HG02610 (cell line): ENCODE results near the gene IPO11.
"Not testable (repeated sequence)": the region's sequence is repeated elsewhere in the genome, so short reads cannot be mapped to it uniquely, and the experiment has no call there.

Experiments
- ATAC-seq: cut with Tn5 transposase; IDR thresholded peaks from one replicate; pipeline ENCODE4 v1.9.1; 2021; ENCODE audit warnings: mild to moderate bottlenecking, moderate library complexity; ENCODE audit not compliant: unreplicated experiment

The IPO11 gene

DNA sequence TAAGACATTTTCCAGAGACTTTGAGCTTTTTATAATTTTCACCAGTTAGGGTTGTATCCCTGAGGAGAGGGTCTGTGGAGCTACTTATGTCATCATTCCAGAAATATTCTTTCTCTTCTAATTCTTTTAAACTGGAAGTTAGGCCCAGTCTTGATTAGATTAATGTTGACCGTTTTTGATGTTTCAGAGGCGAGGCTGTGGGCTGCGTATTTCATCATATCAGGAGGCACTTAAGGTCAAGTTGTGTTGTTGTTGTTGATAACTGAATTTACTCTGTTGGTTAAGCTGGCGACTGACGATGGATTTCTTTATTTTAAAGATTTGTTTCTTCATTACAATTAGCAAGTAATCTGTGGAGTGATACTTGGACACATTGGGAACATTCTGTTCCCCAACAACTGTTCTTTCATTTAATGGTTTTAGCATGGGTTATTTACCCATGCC is 20.1 kb downstream of the IPO11 start:
- no peak for ATAC-seq

DNA sequence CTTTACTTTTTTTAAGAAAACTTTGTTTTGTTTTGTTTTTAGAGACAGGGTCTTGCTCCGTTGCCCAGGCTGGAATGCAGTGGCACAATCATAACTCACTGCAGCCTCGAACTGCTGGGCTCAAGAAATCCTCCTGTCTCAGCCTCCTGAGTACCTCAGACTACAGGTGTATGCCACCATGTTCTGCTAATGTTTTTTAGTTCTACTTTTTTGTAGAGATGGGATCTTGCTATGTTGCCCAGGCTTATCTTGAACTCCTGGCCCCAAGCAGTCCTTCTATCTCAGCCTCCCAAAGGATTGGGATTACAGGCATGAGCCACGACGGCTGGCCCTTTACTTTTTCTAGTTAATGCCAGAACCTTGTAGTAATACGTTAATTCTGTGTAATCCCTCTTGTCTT is 36.0 kb downstream of the IPO11 start:
- no peak for ATAC-seq

DNA sequence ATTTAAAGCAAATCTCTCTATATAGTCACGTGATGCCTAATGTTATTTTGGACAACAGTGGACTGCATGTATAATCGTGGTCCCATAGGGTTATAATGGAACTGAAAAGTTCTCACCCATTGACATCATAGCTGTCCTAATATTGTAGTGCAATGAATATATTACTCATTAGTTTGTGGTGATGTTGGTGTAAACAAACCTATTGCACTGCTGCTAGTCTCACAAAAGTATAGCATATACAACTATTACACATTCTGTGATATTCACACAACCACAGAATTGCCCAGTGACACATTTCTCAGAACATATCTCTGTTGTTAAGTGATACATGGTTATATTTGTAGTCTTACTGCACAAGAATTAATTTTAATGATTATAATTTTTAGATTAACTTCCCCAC is 37.7 kb downstream of the IPO11 start:
- ATAC-seq: no peak

DNA sequence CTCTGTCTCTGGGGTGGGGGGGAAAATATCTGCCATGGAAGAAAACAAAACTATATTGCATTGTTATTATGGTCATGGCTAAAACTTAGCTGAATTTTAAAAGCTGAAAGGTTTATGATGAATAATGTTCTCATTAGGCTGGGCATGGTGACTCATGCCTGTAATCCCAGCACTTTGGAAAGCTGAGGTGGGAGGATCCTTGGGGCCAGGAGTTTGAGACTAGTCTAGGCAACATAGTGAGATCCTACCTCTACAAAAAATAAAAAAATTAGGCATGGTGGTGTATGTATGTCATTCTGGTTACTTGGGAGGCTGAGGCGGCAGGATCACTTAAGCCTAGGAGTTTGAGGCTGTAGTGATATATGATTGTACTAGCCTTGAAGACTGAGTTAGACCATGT is 44.5 kb downstream of the IPO11 start:
- no peak for ATAC-seq

DNA sequence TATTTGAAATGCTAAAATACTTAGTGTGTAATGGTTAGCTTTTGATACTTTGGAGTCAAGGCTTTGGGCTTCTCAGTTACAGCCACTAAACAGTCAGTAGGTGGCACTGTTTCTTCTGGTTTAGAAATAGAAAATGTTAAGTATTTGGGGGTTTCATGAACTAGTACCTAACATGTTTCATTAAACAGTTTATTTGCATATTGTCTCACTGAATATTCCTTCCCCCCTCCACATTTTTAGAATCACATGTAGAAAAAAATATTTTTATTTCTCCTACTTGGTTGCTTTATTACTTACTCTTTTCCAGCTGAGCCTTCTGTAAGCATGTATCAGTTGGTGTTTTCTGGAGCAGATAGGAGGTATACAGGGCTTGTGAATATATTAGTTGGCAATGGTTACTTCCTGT is 48.0 kb downstream of the IPO11 start:
- peak; percentile 76 for ATAC-seq

DNA sequence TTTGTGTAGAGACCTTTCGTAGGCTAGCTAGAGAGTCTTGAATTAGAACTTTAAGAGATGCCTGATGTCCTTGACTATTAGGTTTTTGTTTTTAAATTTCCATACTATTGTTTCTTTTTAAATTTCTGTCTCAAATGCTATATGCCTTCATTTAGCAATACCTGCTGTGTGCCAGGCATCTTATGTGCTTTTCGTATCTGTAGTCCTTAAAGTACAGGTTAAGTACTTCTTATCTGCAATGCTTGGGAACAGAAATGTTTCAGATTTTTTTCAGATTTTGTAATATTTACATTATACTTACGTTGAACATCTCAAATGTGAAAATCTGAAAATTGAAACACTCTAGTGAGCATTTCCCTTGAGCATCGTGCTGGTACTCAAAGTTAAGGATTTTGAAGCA is 49.0 kb downstream of the IPO11 start:
- ATAC-seq: no peak

DNA sequence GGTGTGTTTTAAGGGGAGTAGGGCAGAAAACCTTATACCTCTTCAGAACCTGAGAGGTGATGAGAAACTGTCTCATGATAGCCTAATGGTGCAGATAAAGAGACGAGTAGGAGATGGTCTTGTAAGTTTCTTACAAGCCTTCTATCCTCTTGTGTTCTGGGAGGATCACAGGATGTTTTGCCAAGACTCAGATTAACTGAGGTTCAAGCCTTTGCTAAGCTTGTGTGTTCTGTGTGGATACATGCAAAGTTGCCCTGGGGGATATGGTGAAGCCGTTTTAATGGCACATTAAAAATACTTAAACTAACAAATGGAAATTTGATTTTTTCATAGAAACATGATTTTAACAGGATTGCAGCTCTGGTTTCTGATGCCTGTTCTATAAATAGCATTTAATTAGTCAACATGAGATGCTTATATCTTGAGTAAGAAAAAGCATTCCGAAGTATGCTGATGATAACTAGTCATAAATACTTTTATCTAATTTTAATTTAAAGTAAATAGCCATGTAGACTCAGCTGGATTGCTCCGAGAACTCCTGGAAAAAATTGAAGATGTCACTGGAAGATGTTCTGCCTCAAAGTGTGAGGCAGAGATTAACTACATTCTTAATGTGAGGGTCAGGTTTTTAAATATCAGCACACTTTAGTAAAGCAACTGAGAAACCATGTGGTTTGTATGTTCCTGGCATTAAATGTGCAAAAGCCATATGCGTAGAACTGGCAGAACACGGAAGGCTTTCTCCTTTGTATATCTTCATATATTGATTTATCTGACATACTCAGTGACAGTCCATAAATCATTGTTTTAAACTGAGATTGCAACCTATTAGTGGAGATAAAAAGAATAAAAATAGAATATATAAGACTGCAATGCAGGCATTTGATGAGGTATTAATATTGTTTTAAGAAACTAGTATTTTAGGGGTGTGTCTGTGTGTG is 53.7 kb downstream of the IPO11 start:
- no peak for ATAC-seq

DNA sequence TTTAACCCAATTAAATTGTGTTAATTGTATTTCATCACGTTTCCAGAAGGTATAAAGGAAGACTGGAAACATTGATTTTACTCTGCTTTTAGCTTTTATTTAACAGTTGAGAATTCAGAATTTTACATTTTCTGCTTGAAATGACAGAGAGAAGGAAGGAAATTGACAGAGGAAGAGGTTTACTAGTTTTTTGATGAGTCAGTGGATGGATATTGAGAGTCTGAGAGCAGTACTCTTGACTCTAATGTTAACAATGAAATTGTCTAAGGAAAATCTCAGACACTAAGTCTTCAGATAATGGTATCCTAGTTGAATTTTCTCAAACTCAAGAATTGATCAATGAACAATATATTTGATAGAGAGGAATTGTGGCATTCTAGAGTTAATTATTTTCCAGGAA is 60.6 kb downstream of the IPO11 start:
- ATAC-seq: no peak

DNA sequence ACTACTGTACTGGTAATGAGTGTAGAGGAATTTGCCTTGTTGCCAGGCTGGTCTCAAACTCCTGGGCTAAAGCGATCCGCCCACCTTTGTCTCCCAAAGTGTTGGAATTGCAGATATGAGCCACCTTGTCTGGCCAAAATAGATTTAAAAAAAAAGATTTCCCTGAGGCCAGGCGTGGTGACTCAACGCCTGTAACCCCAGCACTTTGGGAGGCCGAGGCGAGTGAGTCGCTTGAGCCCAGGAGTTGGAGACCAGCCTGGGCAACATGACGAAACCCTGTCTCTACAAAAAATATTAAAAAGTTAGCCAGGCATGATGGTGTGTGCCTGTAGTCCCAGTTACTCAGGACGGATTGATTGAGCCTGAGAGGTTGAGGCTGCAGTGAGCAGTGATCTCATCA is 62.5 kb downstream of the IPO11 start:
- no peak for ATAC-seq

DNA sequence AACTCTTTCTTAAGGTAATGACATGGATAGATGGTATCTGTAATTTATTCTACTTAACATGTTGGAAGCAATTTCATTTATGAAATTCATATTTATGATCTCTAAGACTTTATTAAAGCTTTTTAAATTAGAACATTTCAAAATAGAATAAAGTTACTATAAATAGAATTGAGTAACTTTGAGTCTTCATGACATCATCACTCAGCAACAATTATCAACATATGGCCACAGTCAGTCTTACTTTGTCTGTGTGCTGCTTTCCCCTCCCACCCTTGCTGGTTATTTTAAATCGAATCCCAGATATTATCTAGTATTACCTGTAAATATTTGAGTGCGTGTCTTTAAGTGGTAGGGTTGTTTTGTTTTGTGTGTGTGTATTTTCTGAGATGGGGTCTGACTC is 65.2 kb downstream of the IPO11 start:
- ATAC-seq: no peak

DNA sequence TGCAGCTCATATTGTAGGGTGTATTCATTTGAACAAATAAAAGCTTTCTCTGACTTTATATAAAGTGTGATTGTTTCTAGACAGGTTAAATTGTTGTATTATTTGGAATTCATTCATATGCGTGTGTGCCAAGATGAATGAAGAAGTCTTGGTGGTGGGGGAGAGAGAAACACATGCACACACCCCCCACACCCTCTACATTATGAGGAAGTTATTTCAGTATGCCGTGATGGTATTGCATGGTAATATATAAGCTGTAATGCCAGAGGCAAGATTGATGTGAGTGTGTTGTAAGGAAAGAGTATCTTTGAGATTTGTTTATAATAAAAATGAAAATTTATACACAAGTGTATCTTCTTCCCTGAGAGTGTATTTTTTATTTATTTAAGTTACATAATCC is 71.0 kb downstream of the IPO11 start:
- no peak for ATAC-seq

DNA sequence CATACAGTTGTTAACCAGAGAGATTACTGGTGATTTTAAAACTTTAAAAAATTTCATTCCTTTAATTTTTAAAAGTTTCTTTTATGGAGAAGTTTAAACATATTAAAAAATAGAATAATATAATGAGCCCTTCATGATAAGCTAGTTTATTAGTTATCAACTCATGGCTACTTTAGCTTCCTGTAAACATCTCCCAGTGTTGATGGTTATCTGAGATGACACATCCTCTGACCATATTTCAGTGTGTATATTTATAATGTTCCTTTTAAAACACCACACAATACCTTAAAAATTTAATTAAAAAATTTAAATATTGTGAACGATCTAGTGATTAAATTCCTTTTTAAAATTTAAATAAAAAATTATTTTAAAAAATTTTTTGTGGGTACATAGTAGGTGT is 74.1 kb downstream of the IPO11 start:
- ATAC-seq: no peak

DNA sequence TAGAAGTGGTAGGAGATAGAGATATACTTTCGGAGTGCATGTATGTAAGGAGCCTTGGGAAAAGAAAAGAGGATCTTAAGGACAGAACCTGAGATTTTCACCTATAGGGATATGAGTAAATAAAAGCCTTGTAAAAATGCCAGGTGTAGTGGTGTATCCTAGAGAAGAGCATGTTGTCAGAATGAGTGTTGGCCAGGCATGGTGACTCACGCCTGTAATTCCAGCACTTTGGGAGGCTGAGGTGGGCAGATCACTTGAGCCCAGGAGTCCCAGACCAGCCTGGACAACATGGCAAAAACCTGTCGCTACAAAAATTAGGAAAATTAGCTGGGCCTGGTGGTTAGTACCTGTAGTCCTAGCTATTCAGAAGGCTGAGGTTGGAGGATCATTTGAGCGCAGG is 76.0 kb downstream of the IPO11 start:
- no peak for ATAC-seq

DNA sequence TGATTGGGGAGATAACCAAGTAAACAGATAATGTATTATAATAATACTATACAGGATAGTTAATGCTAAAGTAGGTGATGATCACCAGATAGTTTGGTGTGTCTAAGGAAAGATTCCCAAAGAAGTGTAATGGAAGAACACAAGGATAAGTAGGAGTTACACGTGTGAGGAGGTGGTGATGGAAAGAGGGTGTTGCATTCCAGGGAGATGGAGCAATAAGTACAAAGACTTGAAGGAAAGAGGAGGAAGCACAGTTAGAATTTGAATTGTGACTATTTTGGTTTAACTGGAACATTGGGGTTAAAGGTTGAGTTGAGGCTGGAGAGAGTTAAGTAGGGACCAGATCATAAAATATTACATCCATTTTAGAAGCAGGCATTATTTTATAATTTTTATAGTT is 76.9 kb downstream of the IPO11 start:
- ATAC-seq: no peak

DNA sequence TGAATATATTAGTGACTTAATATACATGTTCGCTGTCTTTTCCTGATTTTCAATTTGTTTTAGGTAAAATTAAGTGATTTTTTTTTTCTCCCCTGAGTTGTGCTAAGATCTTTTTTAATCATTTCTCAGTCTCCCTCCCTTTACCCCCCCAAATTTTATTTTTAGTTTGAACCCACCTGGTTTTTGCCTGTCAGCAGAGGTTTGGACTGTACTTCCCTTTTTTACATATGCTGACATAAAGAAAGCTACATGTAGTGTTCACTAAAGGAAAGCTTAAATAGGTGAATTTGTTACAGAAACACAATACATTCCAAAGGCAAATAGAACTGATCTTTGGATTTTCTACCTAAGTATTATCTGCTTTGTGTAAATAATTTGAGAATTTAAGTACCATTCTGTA is 82.2 kb downstream of the IPO11 start:
- ATAC-seq: no peak

DNA sequence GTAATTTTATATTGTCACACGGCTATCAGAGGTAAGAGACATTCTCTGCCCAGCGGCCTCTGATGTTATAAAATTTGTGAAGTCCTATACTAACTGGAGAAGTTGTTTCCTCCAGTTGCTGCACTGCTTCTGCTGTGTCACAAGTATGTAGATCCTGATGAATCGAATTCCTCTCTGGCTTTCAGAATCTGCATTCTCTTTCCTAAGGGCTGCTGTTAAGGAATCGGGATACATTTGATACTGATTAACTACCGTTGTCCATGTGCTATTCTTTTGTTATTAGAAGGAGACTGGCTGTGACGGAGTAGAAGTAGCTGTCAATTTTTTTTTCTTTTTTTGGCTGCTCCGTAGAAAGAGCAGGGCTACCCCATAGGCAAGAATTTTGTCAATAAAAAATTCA is 84.3 kb downstream of the IPO11 start:
- ATAC-seq: no peak

DNA sequence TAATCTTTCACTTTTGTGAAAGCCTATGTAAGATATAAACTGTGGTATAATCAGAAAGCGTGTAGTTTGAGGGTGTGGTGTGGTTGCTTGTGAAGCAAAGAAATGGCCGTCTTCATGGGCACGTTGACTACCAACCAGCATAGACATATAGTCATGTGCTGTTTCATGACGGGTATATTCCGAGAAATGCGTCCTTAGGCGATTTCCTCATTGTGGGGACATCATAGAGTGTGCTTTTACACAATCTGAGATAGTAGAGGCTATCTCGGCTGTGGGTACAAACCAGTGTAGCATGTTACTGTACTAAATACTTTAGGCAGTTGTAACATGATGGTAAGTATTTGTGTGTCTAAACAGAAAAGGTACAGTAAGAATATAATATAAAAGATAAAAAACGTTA is 86.4 kb downstream of the IPO11 start:
- ATAC-seq: no peak

DNA sequence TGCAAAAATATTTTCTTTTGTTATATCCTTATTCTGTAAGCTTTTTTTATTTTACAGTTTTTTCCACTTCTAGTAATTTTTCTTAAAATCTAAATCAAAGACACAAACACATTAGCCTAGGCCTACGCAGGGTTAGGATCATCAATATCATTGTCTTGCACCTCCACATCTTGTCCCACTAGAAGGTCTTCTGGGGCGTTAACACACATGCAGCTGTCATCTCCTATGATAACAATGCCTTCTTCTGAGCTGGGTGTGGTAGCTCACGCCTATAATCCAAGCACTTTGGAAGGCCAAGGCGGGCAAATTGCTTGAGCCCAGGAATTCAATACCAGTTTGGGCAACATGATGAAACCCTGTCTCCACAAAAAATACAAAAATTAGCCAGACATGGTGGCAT is 87.2 kb downstream of the IPO11 start:
- ATAC-seq: no peak

DNA sequence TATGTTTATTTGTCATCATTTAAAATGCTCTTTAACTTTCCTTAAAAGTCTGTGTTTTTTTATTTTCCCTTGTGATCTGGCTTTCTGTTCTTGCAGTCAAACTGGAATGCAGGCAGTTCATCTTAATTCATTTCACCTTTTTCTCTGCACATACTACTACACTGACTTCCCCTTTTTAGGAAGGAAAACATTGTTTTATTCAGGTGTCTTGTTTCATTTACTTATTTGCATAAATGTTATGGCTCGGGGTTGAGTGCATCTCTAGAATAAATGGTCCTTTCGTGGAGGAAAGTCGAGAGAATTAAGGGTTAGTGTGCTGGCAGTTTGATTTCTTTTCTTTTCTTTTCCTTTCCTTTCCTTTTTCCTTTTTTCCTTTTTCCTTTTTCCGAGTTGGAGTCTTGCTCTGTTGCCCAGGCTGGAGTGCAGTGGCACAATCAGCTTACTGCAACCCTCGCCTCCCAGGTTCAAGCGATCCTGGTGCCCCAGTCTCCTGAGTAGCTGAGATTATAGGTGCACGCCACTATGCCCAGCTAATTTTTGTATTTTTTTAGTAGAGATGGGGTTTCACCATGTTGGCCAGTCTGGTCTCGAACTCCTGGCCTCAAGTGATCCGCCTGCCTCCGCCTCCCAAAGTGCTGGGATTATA is 90.0 kb downstream of the IPO11 start:
- no peak for ATAC-seq

DNA sequence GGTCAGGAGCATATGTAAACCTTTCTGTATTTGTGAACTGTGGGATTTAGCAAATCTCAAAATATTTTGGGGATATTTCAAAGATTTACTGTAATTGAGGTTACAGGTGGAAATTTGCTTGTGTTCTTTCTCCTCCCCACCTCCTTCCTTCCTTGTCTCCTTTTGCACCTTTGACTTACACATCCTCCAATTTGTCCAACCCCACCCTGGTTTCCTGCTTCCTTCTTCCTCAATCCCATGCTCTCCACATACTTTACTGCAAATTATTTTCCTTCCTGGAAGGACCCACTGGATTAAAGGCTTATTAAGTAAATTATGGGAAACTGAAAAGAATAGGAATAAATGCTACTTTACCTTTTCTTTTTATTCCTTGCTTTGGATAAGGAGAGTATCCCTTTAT is 91.6 kb downstream of the IPO11 start:
- ATAC-seq: no peak

DNA sequence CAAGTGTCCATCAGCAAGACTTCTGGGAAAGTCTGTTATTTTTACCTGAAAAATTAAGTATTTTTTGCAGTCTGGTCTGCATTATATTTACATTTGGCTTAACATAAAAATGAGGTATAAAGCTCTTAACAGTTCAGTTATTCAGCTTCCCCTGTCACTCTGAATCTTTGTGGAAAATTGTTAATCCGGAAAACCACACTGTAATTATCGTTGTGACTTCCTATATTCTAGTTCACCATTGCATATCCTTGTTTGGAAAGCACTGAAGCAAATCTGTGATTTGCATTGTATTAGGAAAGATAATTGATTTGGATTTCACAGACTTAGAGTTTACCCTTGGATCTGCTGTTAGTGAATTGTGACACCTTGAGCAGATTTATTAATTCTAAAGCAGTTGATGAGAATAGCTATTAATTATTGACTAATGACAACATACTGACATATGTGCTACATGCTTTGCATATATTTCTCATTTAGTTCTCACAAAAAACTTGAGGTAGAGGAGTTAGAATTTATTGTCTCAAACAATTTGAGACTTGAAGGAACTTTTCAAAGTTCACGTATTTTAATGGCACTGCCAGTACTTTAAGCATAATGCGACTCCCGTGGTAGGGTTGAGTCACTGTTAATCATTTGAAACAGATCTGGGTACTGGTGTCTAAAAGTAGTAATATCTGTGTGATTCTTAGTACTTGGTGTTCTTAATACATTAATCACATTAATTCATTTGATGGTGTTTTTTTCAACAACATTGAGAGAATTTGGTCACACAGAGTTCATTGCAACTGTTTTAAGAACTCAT is 94.3 kb downstream of the IPO11 start:
- ATAC-seq: no peak

DNA sequence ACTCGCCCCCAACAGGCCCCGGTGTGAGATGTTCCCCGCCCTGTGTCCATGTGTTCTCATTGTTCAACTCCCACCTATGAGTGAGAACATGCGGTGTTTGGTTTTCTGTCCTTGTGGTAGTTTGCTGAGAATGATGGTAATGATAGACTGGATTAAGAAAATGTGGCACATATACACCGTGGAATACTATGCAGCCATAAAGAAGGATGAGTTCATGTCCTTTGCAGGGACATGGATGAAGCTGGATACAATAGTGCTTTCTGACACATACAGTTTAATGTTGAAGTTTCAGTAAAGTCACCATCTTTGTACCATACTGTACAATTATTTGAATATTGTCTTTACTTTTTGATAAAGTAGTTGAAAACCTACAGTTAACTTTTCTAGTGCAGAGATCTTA is 96.2 kb downstream of the IPO11 start:
- ATAC-seq: not testable (repeated sequence)
